HG02588 (cell line): ENCODE results near the gene FIBIN.
"Not testable (repeated sequence)": the region's sequence is repeated elsewhere in the genome, so short reads cannot be mapped to it uniquely, and the experiment has no call there.

Experiments used
- ATAC-seq: cut with Tn5 transposase; IDR thresholded peaks from one replicate; pipeline ENCODE4 v1.9.1; 2021; ENCODE audit warnings: mild to moderate bottlenecking, moderate library complexity; ENCODE audit not compliant: unreplicated experiment

Gene FIBIN

GRCh38 chr11:26976389-26976788 is 17.5 kb upstream of the FIBIN start:
- ATAC-seq, result no peak

DNA sequence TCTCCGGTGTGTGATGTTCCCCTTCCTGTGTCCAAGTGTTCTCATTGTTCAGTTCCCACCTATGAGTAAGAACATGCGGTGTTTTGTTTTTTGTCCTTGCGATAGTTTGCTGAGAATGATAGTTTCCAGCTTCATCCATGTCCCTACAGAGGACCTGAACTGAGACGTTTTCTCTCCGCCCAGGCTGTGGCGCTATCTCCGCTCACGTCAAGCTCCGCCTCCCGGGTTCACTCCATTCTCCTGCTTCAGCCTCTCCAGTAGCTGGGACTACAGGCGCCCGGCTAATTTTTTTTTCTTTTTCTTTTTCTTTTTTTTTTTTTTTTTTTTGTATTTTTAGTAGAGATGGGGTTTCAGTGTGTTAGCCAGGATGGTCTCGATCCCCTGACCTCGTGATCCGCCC is 16.7 kb upstream of the FIBIN start:
- ATAC-seq, result not testable (repeated sequence)

GRCh38 chr11:26983645-26984044 is 10.3 kb upstream of the FIBIN start:
- ATAC-seq, result no peak

- no peak for ATAC-seq
These were observed 8.4 kb upstream of the FIBIN start for GRCh38 chr11:26985470-26985869.

- no peak for ATAC-seq
These were observed 8.0 kb upstream of the FIBIN start for GRCh38 chr11:26985943-26986342.

DNA sequence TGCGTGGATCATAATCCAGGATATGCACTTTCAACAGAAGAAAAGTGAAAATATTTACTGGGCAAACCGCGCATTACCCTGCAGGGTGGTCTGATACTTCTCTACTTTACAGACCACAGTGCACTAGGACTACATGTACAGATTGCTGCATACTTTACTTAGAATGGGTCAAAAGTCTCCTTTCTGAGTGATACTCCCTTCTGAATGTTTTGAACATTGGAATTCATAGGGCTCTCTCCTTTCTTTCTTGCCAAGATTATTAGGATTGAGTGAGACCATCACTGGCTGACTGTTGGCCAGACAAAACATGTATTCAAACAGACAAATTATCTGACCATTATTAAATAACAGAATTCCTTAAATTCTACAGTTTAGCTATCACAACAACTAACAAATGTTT is 6.6 kb upstream of the FIBIN start:
- no peak for ATAC-seq

- no peak for ATAC-seq
These were observed 6.2 kb upstream of the FIBIN start for GRCh38 chr11:26987731-26988130.

DNA sequence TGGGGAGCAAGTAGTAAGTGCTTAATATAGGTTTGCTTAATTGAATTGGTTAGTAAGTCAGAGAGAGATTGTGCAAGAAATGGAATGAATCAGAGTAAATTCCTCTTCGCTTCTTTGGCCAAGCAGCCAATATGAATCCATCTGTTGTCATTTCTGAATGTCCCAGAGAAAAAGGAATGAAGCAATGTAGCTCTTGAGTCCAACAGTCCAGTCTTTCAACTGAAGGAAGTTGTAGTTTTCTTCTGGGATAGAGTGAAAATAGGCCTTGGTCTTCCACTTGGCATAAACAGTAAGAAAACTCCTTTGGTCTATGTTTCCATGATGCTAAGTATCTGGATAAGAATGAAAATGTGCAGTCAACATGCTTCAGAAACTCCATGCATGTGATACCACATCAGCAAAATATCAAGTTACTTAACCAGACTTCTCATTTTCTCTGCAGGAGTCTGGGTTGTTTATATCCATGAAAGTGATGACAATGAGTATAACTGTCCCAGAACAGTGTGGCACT is 1.8 kb upstream of the FIBIN start:
- no peak for ATAC-seq

- ATAC-seq, result no peak
These were observed 751 bp downstream of the FIBIN start for GRCh38 chr11:26994631-26995095.

- ATAC-seq, result no peak
These were observed 2.0 kb downstream of the FIBIN start for GRCh38 chr11:26995701-26996460.

DNA sequence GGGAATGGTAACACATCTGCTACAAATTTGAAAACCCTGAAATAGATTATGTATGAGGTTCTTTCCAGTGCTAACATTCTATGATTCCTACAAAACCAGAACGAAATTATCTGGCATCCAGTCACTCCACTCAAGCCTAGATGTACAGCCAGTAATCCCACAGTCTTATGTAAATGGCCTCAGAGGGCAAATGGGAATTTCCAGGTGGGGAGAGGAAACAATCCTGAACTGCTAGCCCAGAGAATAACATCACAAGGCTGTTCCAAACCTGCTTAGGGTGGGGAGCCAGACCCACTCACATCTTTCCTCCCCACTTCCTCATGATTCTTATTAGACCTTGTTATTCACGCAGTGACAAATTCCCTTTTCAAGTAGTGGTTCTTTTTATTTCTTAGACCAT is 3.5 kb downstream of the FIBIN start:
- ATAC-seq, result no peak

- not testable (repeated sequence) for ATAC-seq
These were observed 7.3 kb downstream of the FIBIN start for GRCh38 chr11:27001136-27001730.

DNA sequence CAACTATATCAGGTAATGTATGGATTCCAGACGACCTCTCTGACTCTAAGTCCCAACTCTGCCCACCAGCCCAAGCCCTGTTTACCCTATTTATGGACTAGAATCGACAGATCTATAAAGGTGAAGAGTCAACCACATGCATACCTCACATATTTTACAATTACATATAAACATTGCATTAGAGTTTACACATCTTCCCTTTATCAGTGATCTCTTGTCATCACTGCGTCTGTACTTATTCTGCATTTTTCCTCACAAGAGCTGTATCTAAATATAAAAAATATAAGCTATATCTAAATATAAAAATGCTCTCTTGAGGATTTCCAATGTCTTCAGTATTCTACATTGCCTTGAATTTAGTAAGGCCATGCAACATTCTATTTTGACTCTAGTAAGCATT is 8.5 kb downstream of the FIBIN start:
- ATAC-seq, result no peak

GRCh38 chr11:27002838-27003237 is 8.9 kb downstream of the FIBIN start:
- no peak for ATAC-seq

- ATAC-seq, result no peak
These were observed 10.2 kb downstream of the FIBIN start for GRCh38 chr11:27004103-27004502.

DNA sequence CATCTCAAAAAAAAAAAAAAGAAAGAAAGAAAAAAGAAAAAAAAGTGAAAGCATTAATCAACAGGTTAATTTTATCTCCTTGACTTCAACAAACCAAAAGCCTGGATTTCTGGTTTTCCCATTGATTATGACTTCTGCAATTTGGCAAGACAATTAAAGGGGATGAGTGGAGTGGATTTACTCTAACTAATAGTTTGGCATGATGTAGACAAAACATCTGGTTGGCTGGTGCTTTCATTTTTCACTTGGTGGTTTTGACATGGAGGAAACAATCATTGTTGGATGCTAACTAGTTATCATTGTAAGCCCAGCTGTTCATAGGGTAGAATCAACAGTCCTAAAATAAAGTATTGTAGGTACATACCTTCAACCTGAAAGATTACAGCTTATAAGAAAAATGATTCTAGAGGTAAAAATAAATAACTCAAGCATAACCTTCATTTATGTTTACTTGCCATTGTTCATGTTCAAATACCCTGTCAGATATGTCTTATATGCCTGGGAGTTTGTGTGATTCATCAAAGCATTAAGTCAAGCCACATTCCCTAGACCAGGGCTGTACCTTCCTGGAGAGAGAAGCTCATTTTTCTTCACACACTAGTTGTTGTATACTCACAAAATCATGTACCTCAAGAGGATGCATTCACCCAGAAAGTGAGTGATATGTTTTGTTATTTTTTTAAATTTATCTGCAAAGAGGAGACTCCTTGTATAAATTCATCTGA is 15.1 kb downstream of the FIBIN start:
- ATAC-seq, result no peak

DNA sequence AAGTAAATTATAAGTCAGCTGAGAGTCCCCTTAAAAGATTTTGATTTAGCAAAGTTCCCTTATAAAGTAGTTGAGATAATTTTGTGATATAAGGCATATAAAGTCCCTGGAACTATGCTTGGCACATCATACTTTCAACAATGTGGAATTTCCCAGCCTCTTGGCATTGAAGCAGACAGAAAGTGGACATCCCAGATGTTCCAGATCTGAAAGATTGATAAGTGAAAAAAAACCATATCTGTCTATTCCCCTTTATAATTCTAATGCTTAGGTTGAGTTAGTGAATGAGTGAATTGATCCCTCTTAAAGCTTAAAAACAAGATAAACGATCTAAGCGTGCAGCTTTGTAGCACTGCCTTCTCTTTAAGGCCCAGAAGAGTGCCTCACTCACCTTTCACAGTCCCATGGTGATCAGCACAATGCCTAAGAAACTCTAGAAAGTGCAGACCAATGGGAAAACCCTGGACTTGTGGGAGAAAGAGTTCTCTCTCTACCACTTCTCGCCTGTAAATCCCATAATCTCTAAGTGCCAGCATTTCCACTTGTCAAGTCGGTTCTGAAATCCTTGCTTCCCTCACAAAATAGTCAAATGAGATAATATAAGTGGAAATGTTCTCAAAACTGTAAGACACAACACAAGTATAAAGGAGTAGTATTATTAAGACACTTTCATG is 17.8 kb downstream of the FIBIN start:
- no peak for ATAC-seq

DNA sequence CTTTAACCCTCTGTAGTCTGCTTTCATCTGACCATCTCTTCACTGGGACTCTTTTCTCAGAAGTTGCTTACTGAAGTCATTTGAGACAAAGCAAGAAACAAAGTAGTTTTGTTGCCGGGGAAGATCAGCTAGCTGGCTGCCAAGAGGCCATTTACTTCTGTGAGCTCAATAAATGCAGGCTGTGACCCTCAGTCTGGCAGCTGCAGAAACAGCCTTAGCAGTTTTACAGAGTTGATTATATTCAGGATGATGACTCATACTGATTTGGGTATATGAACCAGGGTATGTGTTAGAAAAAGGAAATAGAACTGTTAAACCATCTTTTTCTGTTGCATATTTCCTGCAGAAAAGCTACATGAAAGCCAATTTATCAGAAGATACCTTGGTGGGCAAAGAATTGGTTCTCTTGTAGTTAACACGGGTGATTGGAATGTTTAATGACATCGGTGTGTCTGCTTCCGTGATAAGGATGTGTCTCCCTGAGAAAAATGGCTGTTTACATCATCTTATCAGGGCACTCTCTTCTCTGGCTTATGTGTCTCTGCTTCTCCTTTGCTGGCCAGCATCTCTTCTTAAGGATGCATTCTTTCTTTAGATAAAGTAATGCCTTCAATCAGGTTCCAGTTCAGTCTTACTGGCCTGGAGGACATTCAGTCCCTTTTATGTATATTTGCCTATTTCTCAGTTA is 18.5 kb downstream of the FIBIN start:
- no peak for ATAC-seq

DNA sequence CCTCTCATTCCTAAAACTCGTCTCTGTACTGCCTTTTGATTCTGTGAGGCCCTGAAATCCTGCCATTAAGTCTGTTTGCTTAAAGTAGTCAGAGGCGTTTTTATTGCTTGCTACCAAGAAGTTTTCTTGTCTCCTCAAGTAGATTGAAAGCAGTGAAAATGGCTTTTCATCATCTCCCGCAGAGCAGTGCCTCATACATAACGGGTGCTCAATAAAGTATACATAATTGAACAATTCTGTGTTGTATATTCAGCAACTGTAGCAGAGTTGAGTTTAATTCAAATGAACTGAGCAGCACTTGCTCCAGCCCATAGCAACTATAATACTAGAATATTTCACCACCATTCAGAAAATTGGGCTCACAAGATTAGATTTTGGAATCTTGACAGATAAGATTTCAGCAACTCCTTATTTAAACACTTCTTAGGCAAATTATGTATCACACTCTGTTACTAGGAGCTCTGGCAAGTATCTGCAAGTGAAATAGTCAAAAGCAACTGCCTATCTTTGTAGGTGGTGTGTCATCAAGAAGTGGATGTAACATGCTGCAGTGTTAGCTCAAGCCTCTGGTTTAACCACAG is 20.0 kb downstream of the FIBIN start:
- ATAC-seq, result no peak

DNA sequence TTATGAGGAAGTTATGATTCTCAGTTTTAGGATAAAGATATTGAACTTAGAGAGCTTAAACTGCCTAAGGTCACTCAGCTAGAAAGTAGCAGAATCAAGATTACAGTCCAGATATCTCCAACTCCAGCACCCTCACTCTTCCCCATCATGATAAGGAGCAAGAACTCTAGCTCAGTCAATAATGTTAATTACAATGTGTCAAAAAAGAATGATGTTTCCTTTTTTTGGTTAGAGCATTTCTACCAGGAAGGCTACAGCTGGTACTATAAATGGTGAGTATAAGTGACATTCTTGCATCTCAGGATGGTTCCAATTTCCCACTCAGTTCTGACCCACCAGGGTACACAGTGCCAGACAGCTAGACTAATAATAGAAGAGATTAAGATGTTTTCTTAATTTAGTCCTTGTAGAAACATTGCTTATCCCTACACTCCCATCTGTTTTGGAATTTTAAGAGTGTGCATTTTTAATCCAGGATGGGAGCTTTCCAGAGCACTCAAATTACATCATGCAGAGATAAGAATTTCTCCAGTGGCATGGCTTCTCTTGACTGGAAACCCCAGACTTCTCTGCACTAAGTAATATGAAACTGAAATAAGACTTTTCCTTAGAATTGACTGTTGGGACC is 25.1 kb downstream of the FIBIN start:
- no peak for ATAC-seq
